CD4-positive, alpha-beta T cell treated with Interleukin-17A for 1 hour (primary cell): ENCODE data around the gene FHIT.
"Not testable (repeated sequence)": the region's sequence is repeated elsewhere in the genome, so short reads cannot be mapped to it uniquely, and the experiment has no call there.

Experiments used
- DNase-seq: peaks from one replicate; pipeline ENCODE4 v3.0.0-alpha.2; 2020

FHIT gene

DNA sequence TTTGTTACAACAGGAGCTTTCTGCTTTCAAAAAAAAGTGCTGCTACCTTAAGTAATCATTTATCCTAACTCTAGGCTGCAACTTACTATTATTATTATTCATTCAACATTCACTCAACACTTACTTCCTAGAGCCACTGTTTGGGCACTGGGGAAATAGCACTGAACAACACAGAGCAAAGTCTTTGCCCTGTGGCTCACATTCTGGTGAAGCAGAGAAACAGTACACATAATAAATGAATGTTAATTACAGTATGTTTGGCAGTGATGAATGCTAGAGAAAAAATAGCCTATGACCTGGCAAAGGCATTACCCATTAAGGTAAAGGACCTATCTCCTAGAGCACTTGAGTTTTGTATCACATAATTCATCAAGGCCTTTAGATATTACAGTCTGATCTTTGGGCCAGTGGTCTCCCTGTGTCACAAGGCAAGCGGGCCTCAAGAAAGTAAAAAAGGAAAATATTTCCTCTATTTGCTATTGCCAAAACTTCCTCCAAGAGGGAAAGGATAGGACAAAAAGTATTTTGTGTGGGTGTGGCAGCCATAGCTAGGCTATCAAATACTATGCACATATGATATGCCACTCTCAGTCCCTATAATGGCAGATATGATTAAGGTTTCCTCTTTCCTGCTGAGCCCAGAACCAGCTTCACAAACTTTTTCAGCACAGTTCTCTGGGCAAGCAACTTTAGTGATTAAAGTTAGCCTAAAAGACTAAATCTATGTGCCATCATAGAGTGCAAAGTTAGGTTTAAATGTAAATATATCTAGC, 142.8 kb downstream of the FHIT start:
- no peak for DNase-seq

DNA sequence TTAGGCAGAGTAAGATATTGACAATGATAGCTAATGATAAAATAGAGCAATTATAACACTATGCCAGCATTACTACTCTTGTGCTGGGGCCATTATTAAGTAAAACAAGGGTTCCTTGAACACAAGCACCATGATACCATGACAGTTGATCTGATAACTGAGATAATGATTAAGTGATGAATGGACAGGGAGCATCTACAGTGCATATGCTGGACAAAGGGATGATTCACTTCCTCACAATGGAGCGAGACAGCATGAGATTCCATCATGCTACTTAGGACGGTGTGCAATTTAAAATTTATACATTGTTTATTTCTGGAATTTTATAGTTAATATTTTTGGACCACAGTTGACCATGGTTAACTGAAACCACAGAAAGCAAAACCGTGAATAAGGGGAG, 156.6 kb downstream of the FHIT start:
- no peak for DNase-seq

DNA sequence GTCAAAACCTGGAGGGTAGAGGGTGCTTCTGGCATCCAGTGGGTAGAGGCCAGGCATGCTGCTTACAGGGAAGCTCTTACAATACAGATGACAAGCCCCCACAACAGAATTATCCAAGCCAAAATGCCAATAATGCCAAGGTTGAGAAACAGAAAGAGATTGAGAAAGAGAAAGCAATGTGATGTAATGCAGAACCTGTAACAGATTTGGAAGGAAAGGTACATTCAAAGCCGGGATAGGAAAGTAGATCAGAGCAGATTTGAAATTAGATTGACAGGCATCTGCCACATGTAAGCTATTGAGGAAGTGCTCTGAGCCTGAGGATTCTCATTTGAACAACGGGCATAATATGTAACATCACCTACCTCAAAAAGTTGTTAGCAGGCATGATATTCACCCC, 157.9 kb downstream of the FHIT start:
- DNase-seq = no peak

DNA sequence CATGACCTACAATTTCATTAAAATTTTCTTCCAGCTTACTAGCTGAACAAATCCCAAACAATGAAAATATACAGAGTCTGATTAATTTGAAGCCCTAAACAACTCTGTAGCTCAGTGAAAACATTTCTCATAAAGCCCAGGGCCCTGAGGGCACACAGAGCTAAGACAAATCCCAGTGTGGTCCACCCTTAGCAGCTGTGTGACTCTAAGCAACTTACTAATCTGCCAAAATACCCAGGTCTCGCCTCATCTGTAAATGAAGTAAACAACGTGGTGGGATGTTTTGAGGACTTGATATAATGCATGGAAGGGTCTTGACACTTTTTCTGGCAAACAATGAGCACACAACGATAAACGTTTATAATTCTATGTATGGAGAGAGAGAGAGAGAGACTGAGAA, 158.4 kb downstream of the FHIT start:
- no peak for DNase-seq

DNA sequence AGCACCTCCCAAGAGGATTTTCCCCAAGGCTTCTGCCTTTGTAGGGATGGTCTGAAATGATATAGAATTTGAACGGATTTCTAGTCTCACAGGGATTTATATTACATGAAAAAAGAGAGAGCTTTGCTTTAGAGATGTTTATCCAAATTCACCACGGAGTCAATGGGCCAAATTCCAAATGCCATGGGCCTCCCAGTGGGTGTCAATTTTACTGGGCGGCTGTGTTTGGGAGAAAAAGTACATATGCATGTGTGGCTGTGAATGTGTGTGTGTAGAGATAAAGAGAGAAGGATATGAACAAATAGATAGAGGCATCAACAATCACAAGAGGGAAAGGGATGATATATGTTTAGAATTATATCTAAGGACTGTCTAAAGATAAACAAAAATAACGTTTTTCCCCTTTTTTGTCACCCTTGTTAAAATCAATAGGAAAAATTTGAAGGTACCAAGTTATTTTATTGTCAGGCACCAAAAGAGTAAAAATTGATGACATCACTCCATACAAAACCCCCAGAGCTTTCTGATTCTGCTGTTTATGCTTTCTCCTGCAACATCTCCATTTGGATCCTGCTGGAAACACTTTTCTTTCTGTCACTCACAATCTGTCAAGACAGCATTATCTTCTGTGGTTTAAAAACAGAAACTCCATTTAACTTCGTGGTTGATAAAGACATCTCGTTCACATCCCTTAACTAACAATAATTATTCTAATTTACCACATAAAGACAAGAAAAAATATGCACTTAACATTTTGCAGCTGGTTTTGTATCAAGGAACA, 160.7 kb downstream of the FHIT start:
- DNase-seq = no peak

DNA sequence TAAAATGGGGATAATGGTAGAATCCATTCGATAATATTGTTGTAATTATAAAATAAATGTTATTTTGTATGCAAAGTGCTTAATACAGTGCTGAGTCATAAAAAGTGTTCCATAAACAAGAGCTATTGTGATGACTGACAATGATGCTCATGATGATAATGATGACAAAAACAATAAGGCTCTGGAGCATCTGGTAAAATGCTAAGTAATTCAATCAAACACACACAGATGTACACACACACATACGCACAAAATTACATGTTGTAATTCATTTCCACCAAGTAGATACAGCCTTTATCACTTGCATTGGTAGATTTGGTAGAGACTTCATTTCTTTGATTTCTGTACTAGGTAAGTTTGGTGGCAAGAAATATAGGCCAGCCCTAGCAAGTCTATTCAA, 163.8 kb downstream of the FHIT start:
- DNase-seq = no peak

DNA sequence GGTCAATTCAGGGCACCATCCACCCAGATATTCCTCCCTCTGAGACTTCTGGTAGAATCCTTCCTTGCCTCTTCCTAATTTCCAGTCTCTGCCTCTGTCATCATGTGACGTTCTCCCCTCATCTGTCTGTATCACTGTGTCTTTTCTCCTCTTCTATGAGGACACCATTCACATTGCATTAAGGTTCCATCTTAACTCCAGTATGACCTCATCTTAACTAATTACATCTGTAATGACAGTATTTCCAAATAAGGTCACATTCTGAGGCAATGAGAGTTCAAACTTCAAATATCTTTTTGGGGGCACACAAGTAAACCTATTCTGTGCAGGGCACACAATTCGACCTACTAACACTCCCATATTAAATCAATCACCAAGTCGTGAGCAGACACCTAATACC, 169.7 kb downstream of the FHIT start:
- no peak for DNase-seq

DNA sequence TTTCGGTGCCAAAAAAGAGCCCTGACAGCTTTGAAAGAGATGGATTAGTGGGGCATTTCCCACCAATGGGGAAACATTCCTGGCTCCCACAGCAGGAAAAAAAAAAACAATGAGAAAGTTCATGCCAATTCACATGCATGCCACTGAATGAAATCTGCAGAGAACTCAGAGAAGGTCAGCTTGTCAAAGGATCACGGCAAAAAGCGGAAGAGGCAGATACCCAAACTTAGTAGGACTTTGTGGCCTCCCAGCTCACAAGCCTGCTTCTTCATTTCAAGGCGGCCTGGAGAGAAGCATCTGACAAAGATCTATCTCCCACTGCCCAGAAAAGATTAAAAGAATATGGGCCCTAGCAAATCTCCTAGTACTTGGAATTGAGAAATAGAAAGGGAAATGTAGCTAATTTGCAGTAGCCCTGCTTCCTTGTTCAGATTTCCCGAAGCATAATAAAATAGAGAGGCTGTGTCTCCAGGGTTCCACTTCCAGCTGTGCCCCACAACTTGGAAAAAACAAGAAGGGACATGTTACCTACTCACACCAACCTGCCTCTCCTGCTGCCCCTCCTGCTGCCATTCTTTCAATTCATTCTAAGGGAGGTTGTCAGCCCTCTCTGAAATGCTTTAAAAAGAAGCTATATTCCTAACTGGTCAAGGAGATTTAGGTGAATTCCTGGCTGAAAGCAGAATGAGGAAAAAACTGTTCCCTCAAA, 170.4 kb downstream of the FHIT start:
- DNase-seq = no peak

DNA sequence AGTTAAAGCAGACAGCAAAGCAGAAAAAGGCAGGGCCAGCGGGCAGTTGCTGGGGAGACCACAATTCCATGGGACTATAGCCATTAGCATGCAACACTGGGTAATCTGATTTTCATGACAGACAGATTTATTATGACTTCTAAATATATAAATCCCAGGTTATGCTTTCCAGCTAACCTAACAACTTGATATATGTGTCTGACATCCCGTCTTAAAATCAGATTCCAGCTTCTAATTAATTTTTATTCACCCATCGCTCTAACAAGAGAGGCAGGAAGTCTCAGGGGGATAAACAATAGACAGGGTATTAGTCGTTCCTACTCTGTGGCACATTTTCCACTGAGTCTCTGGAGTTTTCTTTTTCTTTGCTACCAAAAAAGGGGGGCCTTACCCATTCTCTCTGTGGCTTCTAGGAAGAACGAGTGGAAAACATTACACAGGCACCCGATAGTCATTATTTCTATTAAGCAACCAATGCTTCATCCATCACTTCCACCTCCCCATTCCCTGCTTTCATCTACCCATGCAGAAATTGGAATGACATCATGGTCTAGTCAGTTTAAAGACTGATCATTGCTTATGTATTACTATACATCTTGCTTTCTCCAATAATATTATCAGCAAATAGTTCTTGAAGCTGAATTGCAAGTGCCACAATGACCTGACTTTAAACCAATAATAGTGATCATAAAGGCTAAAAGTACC, 173.1 kb downstream of the FHIT start:
- DNase-seq = no peak

DNA sequence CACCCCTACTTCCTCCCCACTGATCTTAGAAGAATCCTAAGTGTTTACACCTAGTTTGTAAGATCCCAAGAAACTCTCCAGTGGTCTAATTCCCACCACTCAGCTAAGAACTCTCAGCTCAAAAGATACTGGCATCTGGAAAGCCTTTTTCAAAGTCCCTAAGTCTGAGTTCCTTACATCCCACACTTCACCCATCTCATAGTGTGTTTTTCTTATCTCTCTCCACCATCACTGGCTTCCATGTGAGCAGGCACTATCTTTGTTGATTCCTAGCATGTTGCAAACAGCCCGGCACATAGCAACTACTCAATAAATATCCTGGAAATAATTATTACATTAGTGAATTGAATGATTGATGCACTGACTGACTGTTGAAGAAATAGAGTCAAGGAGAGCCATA, 173.7 kb downstream of the FHIT start:
- no peak for DNase-seq

DNA sequence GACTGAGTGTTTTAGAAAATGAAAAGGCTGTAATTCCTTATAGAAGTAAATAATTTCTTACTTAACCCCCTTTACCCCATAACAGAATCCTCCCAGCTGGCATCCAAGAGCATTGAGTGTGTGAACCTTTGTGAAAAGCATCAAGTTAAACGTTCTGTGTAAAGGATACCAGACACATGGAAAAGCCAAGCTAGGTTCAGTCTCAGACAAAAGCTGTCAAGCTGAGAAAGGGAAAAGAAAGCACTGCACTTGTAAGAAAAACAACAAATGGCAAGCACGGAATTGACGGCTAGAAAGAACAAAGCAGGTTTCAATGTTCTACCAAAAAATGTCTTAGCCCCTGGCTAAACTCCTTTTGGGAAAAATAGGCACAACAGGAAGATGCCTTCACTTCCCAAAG, 176.5 kb downstream of the FHIT start:
- no peak for DNase-seq

DNA sequence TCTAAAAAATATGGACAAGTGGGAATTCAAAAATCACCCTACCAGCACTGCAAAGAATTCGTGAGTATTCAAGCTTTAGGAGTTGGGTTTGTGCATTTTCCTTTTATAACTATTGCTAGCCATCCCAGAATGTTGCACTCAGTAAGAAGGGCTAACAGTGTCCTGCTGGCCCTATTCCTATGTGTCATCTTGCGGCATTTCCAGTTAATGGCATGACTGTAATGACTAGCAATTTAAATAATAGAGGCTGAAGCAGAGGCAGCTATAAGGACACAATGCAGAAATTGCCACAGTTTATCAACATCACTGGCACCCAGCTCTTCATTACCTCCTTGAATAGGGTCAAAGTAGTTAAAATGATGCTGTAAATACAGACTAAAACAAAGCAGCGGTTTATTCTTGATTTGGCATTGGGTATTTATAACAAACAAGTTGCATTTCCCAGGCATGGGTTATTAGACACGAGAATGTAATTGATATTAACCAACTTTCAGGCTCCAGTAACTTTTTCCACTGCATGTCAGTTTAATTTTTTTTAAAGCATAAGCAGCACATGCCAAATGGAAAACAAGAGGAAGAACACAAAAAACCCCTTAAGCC, 177.6 kb downstream of the FHIT start:
- no peak for DNase-seq

DNA sequence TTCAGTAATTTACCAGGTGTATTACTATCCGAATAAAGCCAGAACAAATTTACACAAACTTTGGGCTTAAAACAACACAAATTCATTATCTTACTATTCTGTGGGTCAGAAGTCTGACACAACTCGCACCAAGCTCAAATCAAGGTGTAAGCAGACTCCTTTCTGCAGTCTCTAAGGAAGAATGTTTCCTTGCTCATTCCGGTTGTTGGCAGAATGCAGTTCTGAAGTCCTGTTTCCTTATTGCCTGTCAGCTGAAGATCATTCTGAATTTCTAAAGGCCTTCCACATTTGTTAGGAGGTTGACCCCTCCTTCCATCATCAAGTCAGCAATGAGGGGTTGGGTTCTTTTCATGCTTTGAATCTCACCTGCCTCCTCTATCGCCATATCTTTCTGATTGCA, 183.2 kb downstream of the FHIT start:
- no peak for DNase-seq

DNA sequence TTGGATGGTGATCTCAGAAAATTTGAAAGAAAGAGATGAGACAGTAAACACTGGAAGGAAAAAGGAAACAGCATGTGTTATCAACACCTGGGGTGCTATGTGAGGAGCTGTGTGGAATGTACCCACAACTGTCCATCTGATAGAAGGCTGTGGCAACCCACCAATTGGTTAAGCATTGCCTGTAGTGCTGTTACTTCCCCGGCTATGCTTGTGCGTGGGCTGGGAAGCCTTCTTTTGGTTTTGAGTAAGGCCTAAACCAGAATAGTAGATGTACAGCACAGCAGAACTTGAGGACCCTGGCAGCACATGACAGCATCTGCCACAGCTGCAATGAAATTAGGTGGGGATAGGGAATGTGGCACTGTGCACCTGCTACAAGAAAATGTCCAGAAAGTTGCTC, 184.5 kb downstream of the FHIT start:
- no peak for DNase-seq

DNA sequence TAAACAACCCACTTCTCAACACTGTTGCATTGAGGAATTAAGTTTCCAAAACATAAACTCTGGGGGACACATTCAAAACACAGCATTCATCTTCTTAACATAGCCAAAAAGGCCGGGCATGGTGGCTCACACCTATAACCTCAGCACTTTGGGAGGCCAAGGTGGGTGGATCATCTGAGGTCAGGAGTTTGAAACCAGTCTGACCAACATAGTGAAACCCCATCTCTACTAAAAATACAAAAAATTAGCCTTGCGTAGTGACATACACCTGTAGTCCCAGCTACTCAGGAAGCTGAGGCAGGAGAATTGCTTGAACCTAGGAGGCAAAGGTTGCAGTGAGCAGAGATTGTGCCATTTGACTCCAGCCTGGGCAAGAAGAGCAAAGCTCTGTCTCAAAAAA, 185.0 kb downstream of the FHIT start:
- not testable (repeated sequence) for DNase-seq

DNA sequence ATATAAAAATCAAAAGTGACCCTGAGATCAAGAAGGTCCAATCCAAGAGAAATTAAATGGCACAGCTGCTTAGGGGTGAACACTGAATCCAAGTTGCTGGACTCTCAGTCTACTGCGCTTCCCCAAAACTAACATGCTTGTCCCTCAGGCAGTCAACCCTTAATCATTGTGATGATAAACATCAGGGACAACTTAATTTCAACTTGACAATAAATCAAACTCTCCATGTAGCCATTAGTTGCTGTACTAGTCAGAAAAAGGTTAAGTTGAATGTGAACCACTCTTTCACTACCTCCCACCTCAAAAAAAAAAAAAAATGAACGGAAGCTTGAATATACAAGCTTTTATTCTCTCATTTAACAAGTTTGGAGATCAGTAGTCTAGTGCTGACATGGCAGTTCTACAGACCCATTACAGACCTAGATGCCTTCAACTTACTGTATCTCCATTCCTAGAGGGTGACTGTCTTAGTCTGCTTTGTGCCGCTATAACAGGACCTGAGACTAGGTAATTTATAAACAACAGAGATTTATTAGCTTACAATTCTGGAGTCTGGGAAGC, 185.7 kb downstream of the FHIT start:
- DNase-seq = no peak

DNA sequence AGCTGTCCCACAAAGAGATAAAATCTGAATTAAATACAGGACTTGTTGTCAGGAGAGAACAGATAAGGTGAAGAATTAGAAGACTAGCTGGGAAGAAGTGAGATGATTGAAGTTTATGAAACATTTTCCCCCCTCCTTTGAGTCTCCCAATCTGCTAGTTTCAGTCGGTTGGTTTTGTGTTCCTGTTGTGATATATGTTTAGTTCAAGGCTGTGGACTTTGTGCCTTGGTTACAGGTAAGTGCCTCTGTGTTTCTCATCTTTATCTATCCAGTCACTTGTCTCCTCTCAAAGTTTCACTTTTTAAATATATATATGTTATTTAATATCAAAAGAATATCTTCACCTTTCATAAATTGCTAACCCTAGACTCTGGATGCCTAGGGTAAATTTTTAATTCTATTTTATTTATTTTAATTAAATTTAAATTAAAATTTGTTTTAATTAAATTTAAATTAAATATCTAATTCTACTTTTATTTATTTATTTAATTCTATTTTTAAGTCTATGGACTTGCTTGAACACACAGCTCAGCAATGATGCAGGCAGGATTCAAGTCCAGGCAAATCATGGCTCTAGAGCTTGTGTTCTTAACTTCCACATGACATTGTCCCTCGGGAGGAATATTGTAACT, 190.0 kb downstream of the FHIT start:
- DNase-seq = no peak

DNA sequence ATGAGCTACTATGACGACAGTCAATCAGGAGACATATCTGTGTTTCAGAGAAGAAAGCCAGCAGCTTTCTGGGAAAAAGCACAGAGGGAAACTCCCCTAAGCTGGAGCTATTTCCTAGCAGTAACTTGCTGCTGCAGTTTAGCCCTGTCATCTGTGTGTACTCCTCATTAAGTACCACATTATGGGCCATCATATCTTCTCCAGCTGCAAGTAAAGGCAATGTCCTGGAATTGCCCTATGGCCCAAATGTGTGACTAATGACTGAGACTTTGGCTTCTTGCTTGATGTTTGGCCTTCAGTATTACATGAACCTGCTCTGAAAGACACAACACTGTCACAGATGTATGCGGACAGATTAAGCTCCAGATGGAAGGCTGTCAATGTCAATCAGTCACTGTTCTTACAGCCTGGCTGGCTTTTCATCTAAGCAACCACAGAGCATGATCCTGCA, 190.8 kb downstream of the FHIT start:
- no peak for DNase-seq

DNA sequence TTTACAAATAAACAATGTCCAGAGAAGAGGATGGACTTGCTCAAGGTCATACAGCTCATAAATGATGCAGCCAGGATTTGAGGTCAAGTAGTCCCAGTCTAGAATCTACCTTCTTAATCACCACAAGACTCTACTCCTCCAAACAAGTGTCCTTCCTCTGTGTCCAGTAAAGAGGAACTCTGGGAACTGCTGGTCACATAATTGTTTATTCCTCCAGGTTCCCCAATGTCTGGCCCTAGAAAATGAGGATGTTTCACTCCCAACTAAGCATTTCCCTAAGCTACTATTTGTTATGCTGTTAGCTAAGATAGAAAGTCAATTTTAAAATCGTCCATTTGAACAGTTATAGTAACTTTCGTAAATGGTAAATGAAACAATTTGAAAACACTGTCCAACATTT, 192.4 kb downstream of the FHIT start:
- no peak for DNase-seq

DNA sequence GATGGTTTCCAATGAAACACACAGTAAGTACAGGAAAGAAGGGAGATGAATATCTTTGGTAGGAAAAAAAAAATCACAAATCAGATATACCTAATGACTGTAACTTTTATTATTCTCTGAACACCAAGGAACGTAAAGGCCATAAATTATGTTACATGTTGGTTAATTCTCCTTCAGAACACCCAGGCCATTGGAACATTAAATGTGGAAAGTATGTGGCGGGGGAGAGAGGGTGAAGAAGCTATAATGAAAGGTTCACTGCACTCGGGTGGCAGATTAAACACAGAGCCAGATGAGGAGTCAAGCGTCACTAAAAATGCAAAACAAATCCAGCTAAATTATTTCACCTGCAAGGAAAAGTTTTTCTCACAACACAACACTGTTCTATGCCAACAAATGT, 193.8 kb downstream of the FHIT start:
- no peak for DNase-seq

DNA sequence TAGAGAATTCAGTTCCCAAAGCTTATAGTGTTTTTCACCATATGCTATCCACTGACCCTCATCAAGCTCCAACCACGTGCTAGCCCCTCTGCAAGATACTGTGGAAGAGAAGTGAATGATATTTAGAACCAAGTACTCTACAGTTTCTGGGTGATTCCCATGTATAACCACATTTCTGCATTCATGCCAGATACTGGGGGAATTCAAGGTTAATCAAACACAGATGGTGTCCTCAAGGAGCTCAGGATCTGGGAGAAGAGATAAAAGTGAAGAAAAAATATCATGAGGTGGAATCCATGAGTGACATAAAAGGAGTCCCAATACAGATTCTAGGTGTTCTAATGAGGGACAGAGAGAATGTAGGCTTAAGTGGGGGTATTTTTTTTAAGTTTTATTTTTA, 195.8 kb downstream of the FHIT start:
- no peak for DNase-seq
